Stimulated activated CD8-positive, alpha-beta memory T cell treated with anti-CD3 and anti-CD28 coated beads, Interleukin-15, amount 100 ng/mL, for 4 hours (primary cell): ENCODE measurements around the gene ENDOG.
"Not testable (repeated sequence)": the region's sequence is repeated elsewhere in the genome, so short reads cannot be mapped to it uniquely, and the experiment has no call there.

Experiments
- DNase-seq, 2 donors: peaks; one replicate each; pipeline ENCODE4 v3.0.0-alpha.2; 2020; ENCODE audit warnings: low read depth in 2 of 2

ENDOG gene

DNA sequence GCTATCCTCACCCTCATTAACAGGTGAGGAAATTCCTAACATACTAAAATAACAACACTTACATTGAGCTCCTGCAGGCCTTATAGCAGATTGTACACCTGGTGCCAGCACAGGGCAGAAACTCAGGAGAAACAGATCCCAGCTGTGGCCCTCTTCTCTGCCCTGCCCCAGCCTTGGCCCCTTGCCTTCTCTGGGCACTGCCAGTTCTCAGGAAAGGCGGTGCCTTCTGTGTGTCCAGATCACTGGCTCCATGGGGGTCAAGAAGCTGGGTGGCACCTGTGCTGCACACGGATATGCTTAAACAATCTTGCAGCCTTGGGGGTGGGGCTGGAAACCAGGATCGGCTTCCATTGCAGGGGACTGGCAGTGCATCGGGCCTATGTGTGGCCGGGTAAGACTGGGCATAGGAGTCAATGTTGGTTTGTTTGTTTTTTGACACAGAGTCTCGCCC is 44.1 kb downstream of the ENDOG start:
- no peak for DNase-seq

DNA sequence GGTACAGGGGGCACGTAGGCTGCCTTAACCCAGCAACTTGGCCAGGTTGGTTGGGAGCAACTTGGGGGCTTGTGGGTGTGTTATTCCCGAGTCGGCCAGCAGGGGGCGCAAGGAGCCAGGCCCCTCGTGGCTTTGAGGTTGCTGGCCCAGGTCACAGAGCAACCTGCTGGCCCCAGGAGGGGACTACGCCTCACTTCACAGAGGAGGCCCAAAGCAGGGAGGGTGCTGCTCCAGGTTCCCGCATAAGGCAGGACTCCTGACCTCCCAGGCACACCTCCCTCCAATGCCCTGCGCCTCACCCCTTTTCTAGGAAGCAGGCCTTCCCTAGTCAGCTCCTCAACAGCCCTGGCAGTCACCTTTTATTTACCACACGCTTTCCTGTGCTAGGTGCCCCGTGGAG is 45.3 kb downstream of the ENDOG start:
- DNase-seq = peak; percentile 58

DNA sequence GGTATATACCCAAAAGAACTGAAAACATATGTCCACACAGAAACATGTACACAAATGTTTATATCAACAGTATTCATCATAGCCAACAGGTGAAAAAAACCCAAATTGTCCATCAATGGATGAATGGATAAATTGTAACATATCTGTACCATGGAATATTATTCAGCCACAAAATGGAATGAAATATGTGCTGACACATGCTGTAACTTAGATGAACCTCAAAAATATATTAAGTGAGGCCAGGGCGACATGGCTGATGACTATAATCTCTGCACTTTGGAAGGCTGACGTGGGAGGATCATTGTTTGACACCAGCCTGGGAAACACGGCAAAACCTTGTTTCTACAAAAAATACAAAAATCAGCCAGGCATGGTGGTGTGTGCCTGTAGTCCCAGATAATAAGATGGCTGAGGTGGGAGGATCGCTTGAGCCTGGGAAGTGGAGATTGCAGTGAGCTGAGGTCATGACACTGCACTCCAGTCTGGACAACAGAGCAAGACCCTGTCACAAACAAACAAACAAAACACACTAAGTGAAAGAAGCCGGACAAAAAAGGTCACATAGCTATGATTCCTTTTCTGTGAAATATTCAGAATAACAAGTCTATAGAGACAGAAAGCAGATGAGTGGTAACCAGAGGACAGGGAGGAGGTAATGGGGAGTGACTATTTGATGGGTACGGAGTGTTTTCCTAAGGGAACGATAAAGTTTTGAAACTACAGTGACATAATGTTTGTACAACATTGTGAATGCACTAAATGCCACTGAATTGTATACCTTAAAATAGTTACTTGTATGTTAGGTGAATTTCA is 52.0 kb downstream of the ENDOG start:
- DNase-seq = no peak

DNA sequence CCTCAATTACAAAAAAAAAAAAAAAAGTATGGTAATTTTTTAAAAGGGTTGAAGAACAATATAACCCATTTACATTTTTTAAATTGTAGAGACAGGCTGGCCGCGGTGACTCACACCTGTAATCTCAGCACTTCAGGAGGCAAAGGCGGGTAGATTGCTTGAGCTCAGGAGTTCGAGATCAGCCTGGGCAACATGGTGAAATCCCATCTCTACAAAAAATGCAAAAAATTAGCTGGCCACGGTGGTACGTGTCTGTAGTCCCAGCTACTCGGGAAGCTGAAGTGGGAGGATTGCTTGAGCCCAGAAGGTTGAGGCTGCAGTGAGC is 52.6 kb downstream of the ENDOG start:
- DNase-seq = not testable (repeated sequence)
